GM19239 (cell line): Measurements from ENCODE around the gene CCDC71L.

ENCODE experiments used
- DNase-seq: peaks from one replicate; pipeline ENCODE4 v3.0.0; 2011; ENCODE audit warnings: low spot score; ENCODE audit not compliant: insufficient read length
- FAIRE-seq: peaks from 2 replicates; lab custom pipeline; 2011; peaks lifted over from hg19 to GRCh38; lab: Jason Lieb, UNC

The CCDC71L gene

GRCh38 chr7:106611911-106612310, 49.0 kb downstream of the CCDC71L start:
- no peak for DNase-seq
- FAIRE-seq = no peak

DNA sequence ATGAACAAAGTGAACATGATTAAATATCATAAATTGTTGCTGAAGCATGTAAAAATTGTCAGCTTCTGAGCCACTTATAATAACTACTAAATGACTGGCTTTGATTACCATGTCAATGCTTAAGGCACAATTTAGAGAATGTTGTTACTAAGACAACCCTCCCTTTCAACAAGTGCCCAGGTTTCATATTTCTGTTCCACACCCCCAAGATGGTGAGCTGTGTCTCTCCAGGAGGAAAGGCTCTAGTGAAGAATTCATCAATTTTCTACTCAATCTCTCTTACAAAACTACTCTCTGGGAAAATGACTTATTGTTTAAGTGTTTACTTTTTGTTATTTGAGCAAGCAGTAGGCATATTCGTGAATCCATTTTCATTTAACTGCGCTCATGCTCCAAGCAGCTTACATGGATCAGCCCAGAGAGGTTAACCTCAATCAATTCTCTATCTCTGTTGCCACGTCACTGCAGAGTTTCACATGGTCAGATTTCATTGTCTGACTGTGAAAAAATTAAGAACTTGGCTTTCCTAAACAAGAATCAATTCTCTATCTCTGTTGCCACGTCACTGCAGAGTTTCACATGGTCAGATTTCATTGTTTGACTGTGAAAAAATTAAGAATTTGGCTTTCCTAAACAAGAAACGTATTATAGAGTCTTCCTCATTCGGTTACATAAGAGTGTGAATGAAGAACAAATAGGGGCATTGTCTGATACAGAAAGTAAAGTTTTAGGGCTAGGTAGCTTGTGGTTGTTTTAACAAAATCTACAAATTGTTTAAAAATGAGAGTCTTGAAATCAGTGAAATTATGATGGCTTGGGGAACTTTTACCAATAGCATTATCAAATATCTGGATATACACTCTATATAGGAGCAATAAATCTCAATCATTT, 49.7 kb downstream of the CCDC71L start:
- DNase-seq (no peak), FAIRE-seq (no peak)

- no peak for DNase-seq
- FAIRE-seq = no peak
These were observed 51.5 kb downstream of the CCDC71L start for GRCh38 chr7:106609416-106609815.

GRCh38 chr7:106608661-106609060, 52.3 kb downstream of the CCDC71L start:
- FAIRE-seq (no peak), DNase-seq (no peak)
